H7 (cell line): ENCODE results near the gene ATF4. TPM values are rescaled to one million over a fixed set of nuclear protein-coding genes. Genes with fewer than 3 reads are reported as not detected.

Experiments
- DNase-seq: peaks from one replicate; pipeline ENCODE4 v3.0.0; 2012
- H3K27me3 ChIP-seq: 2 replicates; pipeline ENCODE4 v1.6.0; 2011; ENCODE audit warnings: mild to moderate bottlenecking, low read length; ENCODE audit not compliant: control insufficient read depth, insufficient read depth
- H3K36me3 ChIP-seq: replicated peaks from 2 replicates; pipeline ENCODE4 v1.5.1; 2011; ENCODE audit warnings: low read length; ENCODE audit not compliant: control insufficient read depth, insufficient read depth
- H3K4me3 ChIP-seq: 2 replicates; pipeline ENCODE4 v1.5.1; 2011; ENCODE audit warnings: low read depth, mild to moderate bottlenecking, control low read depth, low read length, moderate library complexity; ENCODE audit not compliant: insufficient read depth
- total RNA-seq: library from RNA; depleted of rRNA; stranded (reverse); fragments of >200 nt; shearing (Covaris generic); gene quantifications from 2 replicates; pipeline ENCODE4 v1.2.3, GENCODE V29; 2014

The ATF4 gene
- total RNA-seq, 1 experiment from 2014 or later, result 503 TPM

GRCh38 chr22:39524753-39525657, 4.6 kb downstream of the ATF4 start:
- Histone ChIP-seq H3K27me3 (no peaks in the 10 kb centered on the region), H3K36me3 (peaks cover 41% of the 10 kb centered on the region), H3K4me3 (no peak overlapping the region)
- peak; percentile 66 for DNase-seq

GRCh38 chr22:39525658-39525975, 5.3 kb downstream of the ATF4 start:
- Histone ChIP-seq H3K4me3 (no peak overlapping the region), H3K36me3 (peaks cover 41% of the 10 kb centered on the region), H3K27me3 (no peaks in the 10 kb centered on the region)
- peak; percentile 61 for DNase-seq

GRCh38 chr22:39526736-39527171, 6.4 kb downstream of the ATF4 start:
- Histone ChIP-seq H3K4me3 (no peak overlapping the region), H3K36me3 (peaks cover 35% of the 10 kb centered on the region), H3K27me3 (no peaks in the 10 kb centered on the region)
- DNase-seq, result peak; percentile 55

GRCh38 chr22:39527481-39527961, 7.2 kb downstream of the ATF4 start:
- Histone ChIP-seq H3K27me3 (no peaks in the 10 kb centered on the region), H3K4me3 (no peak overlapping the region), H3K36me3 (peaks cover 30% of the 10 kb centered on the region)
- DNase-seq, result peak; percentile 61

GRCh38 chr22:39528080-39528661, 7.8 kb downstream of the ATF4 start:
- Histone ChIP-seq H3K36me3 (peaks cover 23% of the 10 kb centered on the region), H3K27me3 (no peaks in the 10 kb centered on the region), H3K4me3 (no peak overlapping the region)
- no peak for DNase-seq

- Histone ChIP-seq H3K4me3 (no peak overlapping the region), H3K27me3 (no peaks in the 10 kb centered on the region), H3K36me3 (peaks cover 20% of the 10 kb centered on the region)
- peak; percentile 96 for DNase-seq
These were observed 8.5 kb downstream of the ATF4 start for GRCh38 chr22:39528681-39529486.

- Histone ChIP-seq H3K27me3 (no peaks in the 10 kb centered on the region), H3K4me3 (no peak overlapping the region), H3K36me3 (peaks cover 15% of the 10 kb centered on the region)
- DNase-seq, result peak; percentile 60
These were observed 9.1 kb downstream of the ATF4 start for GRCh38 chr22:39529487-39529851.

- Histone ChIP-seq H3K4me3 (no peak overlapping the region), H3K27me3 (no peaks in the 10 kb centered on the region), H3K36me3 (peaks cover 14% of the 10 kb centered on the region)
- no peak for DNase-seq
These were observed 9.8 kb downstream of the ATF4 start for GRCh38 chr22:39530116-39530515.

GRCh38 chr22:39530692-39531331, 10.4 kb downstream of the ATF4 start:
- peak; percentile 75 for DNase-seq
- peaks cover 14% of the 10 kb centered on the region for H3K36me3 ChIP-seq
- no peaks in the 10 kb centered on the region for H3K27me3 ChIP-seq
- H3K4me3 ChIP-seq, result no peak overlapping the region

GRCh38 chr22:39532215-39533073, 12.1 kb downstream of the ATF4 start, which contains the start of gene RPS19BP1:
Gene RPS19BP1, minus strand, starts transcription at chr22:39532748. Its CDS starts 10 bp downstream, at chr22:39532738.
- no peaks in the 10 kb centered on the region for H3K27me3 ChIP-seq
- peak; percentile 97 for DNase-seq

GRCh38 chr22:39534092-39534506, 13.7 kb downstream of the ATF4 start:
- no peak overlapping the region for H3K4me3 ChIP-seq
- peaks cover 5% of the 10 kb centered on the region; the same call in 1 of the 2 replicates for H3K36me3 ChIP-seq
- peak; percentile 58 for DNase-seq
- H3K27me3 ChIP-seq, result no peaks in the 10 kb centered on the region

More at GRCh38 chr22:39532215-39533073, 12.1 kb downstream of the ATF4 start, which contains the start of gene RPS19BP1:
- Histone ChIP-seq H3K36me3 (peaks cover 14% of the 10 kb centered on the region), H3K4me3 (peak within 1 kb of the TSS; percentile 98)

- Histone ChIP-seq H3K36me3 (0 out of 2 replicates have a peak, but pooled peaks cover 2% of the 10 kb centered on the region), H3K4me3 (peak overlapping the region; percentile 19), H3K27me3 (no peaks in the 10 kb centered on the region)
- DNase-seq, result peak; percentile 95
These were observed 14.4 kb downstream of the ATF4 start for GRCh38 chr22:39534591-39535356.

GRCh38 chr22:39535357-39535725, 15.0 kb downstream of the ATF4 start:
- DNase-seq, result peak; percentile 87
- Histone ChIP-seq H3K27me3 (no peaks in the 10 kb centered on the region), H3K4me3 (no peak overlapping the region; the same call in 1 of the 2 replicates), H3K36me3 (0 out of 2 replicates have a peak, but pooled peaks cover 1% of the 10 kb centered on the region)
